Rectal smooth muscle tissue (tissue), 1 donor: Measurements from ENCODE around the gene CYP8B1.

Experiments
- H3K27ac ChIP-seq: one replicate; pipeline ENCODE4 v1.7.0; 2013; ENCODE audit warnings: low read depth, low read length, inconsistent platforms
- H3K27me3 ChIP-seq: one replicate; pipeline ENCODE4 v1.7.0; 2013; ENCODE audit warnings: low read length; ENCODE audit not compliant: control insufficient read depth, insufficient read depth
- H3K36me3 ChIP-seq: one replicate; pipeline ENCODE4 v1.7.0; 2013; ENCODE audit warnings: low read length; ENCODE audit not compliant: control insufficient read depth, insufficient read depth
- H3K4me1 ChIP-seq: one replicate; pipeline ENCODE4 v1.7.0; 2013; ENCODE audit warnings: low read length; ENCODE audit not compliant: control insufficient read depth, insufficient read depth
- H3K4me3 ChIP-seq: one replicate; pipeline ENCODE4 v1.7.0; 2013; ENCODE audit warnings: low read length
- H3K9ac ChIP-seq: one replicate; pipeline ENCODE4 v1.7.0; 2013; ENCODE audit warnings: low read length

The CYP8B1 gene

GRCh38 chr3:42880601-42881451 lies 5.1 kb upstream of the CYP8B1 start:
- H3K27me3 ChIP-seq = no peaks in the 10 kb centered on the region
- H3K27ac ChIP-seq = peak overlapping the region; percentile 69
- peaks cover 2% of the 10 kb centered on the region for H3K4me1 ChIP-seq
- H3K9ac ChIP-seq = peak overlapping the region; percentile 46
- no peaks in the 10 kb centered on the region for H3K36me3 ChIP-seq
- H3K4me3 ChIP-seq = peak overlapping the region; percentile 74

GRCh38 chr3:42880183-42880582 lies 4.5 kb upstream of the CYP8B1 start:
- Histone ChIP-seq H3K4me3 (peak overlapping the region; percentile 74), H3K9ac (no peak overlapping the region), H3K36me3 (no peaks in the 10 kb centered on the region), H3K27me3 (no peaks in the 10 kb centered on the region), H3K27ac (peak overlapping the region; percentile 69), H3K4me1 (peaks cover 2% of the 10 kb centered on the region)

- H3K27me3 ChIP-seq = no peaks in the 10 kb centered on the region
- H3K4me3 ChIP-seq = no peak overlapping the region
- H3K9ac ChIP-seq = no peak overlapping the region
- H3K4me1 ChIP-seq = peaks cover 2% of the 10 kb centered on the region
- H3K36me3 ChIP-seq = no peaks in the 10 kb centered on the region
- no peak overlapping the region for H3K27ac ChIP-seq
Observed at GRCh38 chr3:42877881-42878280, 2.2 kb upstream of the CYP8B1 start.

GRCh38 chr3:42876940-42877720 lies 1.5 kb upstream of the CYP8B1 start:
- Histone ChIP-seq H3K4me1 (peaks cover 2% of the 10 kb centered on the region), H3K27me3 (no peaks in the 10 kb centered on the region), H3K9ac (no peak overlapping the region), H3K27ac (no peak overlapping the region), H3K36me3 (no peaks in the 10 kb centered on the region), H3K4me3 (no peak overlapping the region)

- Histone ChIP-seq H3K4me3 (no peak overlapping the region), H3K4me1 (peaks cover 2% of the 10 kb centered on the region), H3K27ac (no peak overlapping the region), H3K27me3 (no peaks in the 10 kb centered on the region), H3K36me3 (no peaks in the 10 kb centered on the region), H3K9ac (no peak overlapping the region)
Observed at GRCh38 chr3:42876401-42876800, 722 bp upstream of the CYP8B1 start.

GRCh38 chr3:42874749-42875148 lies 930 bp downstream of the CYP8B1 start:
- Histone ChIP-seq H3K4me3 (no peak overlapping the region), H3K27me3 (no peaks in the 10 kb centered on the region), H3K27ac (no peak overlapping the region), H3K36me3 (no peaks in the 10 kb centered on the region), H3K4me1 (no peaks in the 10 kb centered on the region), H3K9ac (no peak overlapping the region)

- H3K4me1 ChIP-seq = no peaks in the 10 kb centered on the region
- H3K4me3 ChIP-seq = no peak overlapping the region
- H3K27me3 ChIP-seq = no peaks in the 10 kb centered on the region
- no peak overlapping the region for H3K27ac ChIP-seq
- H3K36me3 ChIP-seq = no peaks in the 10 kb centered on the region
- H3K9ac ChIP-seq = no peak overlapping the region
Observed at GRCh38 chr3:42873221-42873982, 2.3 kb downstream of the CYP8B1 start.

GRCh38 chr3:42872718-42873117 lies 3.0 kb downstream of the CYP8B1 start:
- no peaks in the 10 kb centered on the region for H3K27me3 ChIP-seq
- H3K36me3 ChIP-seq = no peaks in the 10 kb centered on the region
- H3K4me3 ChIP-seq = no peak overlapping the region
- H3K27ac ChIP-seq = no peak overlapping the region
- no peaks in the 10 kb centered on the region for H3K4me1 ChIP-seq
- H3K9ac ChIP-seq = no peak overlapping the region

GRCh38 chr3:42871592-42872196 lies 4.0 kb downstream of the CYP8B1 start:
- Histone ChIP-seq H3K27me3 (no peaks in the 10 kb centered on the region), H3K27ac (no peak overlapping the region), H3K9ac (no peak overlapping the region), H3K4me1 (no peaks in the 10 kb centered on the region), H3K4me3 (no peak overlapping the region), H3K36me3 (no peaks in the 10 kb centered on the region)

- Histone ChIP-seq H3K4me3 (no peak overlapping the region), H3K27ac (no peak overlapping the region), H3K9ac (no peak overlapping the region), H3K4me1 (no peaks in the 10 kb centered on the region), H3K27me3 (no peaks in the 10 kb centered on the region), H3K36me3 (no peaks in the 10 kb centered on the region)
Observed at GRCh38 chr3:42868841-42869240, 6.8 kb downstream of the CYP8B1 start.

- Histone ChIP-seq H3K4me1 (no peaks in the 10 kb centered on the region), H3K27ac (no peak overlapping the region), H3K27me3 (no peaks in the 10 kb centered on the region)
Observed at GRCh38 chr3:42867138-42867537, 8.5 kb downstream of the CYP8B1 start.

GRCh38 chr3:42865256-42865655 lies 10.4 kb downstream of the CYP8B1 start:
- H3K4me3 ChIP-seq = no peak overlapping the region
- no peaks in the 10 kb centered on the region for H3K4me1 ChIP-seq
- no peaks in the 10 kb centered on the region for H3K36me3 ChIP-seq
- H3K9ac ChIP-seq = no peak overlapping the region
- H3K27me3 ChIP-seq = no peaks in the 10 kb centered on the region
- H3K27ac ChIP-seq = no peak overlapping the region

More at GRCh38 chr3:42867138-42867537, 8.5 kb downstream of the CYP8B1 start:
- Histone ChIP-seq H3K36me3 (no peaks in the 10 kb centered on the region), H3K9ac (no peak overlapping the region), H3K4me3 (no peak overlapping the region)
